ENCODE results near the gene CD19.

Gene CD19

GRCh38 chr16:28985211-28986041 is 53.7 kb downstream of the CD19 start:
- no peak overlapping the region for H3K4me3 Mint-ChIP-seq
- H3K27ac Mint-ChIP-seq, result peak overlapping the region; percentile 33
- peaks cover 18% of the 10 kb centered on the region for H3K9me3 Mint-ChIP-seq
- H3K36me3 Mint-ChIP-seq (ENCODE audit: low read depth), result peaks cover 96% of the 10 kb centered on the region
- H3K4me1 Mint-ChIP-seq (ENCODE audit: low read depth), result peaks cover 24% of the 10 kb centered on the region
- intact Hi-C loops (cut with micrococcal nuclease), result no loop called here
- H3K27me3 Mint-ChIP-seq, result peaks cover 3% of the 10 kb centered on the region

DNA sequence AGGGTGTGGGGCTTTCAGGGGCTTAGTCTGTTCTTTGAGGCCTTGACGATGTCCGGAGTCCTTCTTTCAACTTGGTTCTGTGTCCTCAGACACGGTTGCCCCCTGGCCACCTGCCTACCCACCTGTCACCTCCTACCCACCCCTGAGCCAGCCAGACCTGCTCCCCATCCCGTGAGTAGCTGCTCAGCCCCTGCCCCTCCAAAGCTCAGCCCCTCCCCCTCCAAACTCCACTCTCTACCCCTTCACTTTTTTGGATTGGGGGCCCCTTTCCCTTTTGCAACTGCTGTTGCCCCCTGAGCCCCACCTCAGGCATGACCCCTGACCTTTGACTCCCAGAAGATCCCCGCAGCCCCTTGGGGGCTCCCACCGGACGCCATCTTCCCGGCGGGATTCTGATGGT is 54.3 kb downstream of the CD19 start:
- Mint-ChIP-seq H3K36me3 (ENCODE audit: low read depth) (peaks cover 91% of the 10 kb centered on the region), H3K4me3 (no peak overlapping the region), H3K27ac (peak overlapping the region; percentile 33), H3K27me3 (peaks cover 3% of the 10 kb centered on the region), H3K9me3 (peaks cover 18% of the 10 kb centered on the region), H3K4me1 (ENCODE audit: low read depth) (peaks cover 24% of the 10 kb centered on the region)
- intact Hi-C loops (cut with micrococcal nuclease), result no loop called here

- Mint-ChIP-seq H3K4me3 (no peak overlapping the region), H3K36me3 (ENCODE audit: low read depth) (peaks cover 86% of the 10 kb centered on the region), H3K27ac (no peak overlapping the region), H3K27me3 (peaks cover 3% of the 10 kb centered on the region), H3K4me1 (ENCODE audit: low read depth) (peaks cover 24% of the 10 kb centered on the region), H3K9me3 (peaks cover 16% of the 10 kb centered on the region)
- intact Hi-C loops (cut with micrococcal nuclease), result no loop called here
Measured at GRCh38 chr16:28986492-28986891, 54.7 kb downstream of the CD19 start.

- H3K4me3 Mint-ChIP-seq, result no peak overlapping the region
- H3K4me1 Mint-ChIP-seq (ENCODE audit: low read depth), result peaks cover 24% of the 10 kb centered on the region
- intact Hi-C loops (cut with micrococcal nuclease), result no loop called here
- peaks cover 10% of the 10 kb centered on the region for H3K9me3 Mint-ChIP-seq
- no peak overlapping the region for H3K27ac Mint-ChIP-seq
- peaks cover 78% of the 10 kb centered on the region for H3K36me3 Mint-ChIP-seq (ENCODE audit: low read depth)
- peaks cover 3% of the 10 kb centered on the region for H3K27me3 Mint-ChIP-seq
Measured at GRCh38 chr16:28987170-28987853, 55.5 kb downstream of the CD19 start.
